ENCODE results near the gene CT47A1.
"Not testable (repeated sequence)": the region's sequence is repeated elsewhere in the genome, so short reads cannot be mapped to it uniquely, and the experiment has no call there.

The CT47A1 gene

GRCh38 chrX:121000589-121000988 lies 15.0 kb upstream of the CT47A1 start:
- no peaks in the 10 kb centered on the region for H3K27me3 ChIP-seq (ENCODE audit: control insufficient read depth, insufficient read depth, low read length)
- no peak overlapping the region for H3K9ac ChIP-seq
- H3K36me3 ChIP-seq (ENCODE audit: control insufficient read depth, insufficient read depth, low read length): no peaks in the 10 kb centered on the region
- H3K4me2 ChIP-seq (ENCODE audit: low read length): no peak overlapping the region
- no peak overlapping the region for H2AFZ ChIP-seq
- no peak overlapping the region for H3K4me3 ChIP-seq (ENCODE audit: low read depth, low read length)
- no peaks in the 10 kb centered on the region for H3K4me1 ChIP-seq
- no peak overlapping the region for H3K27ac ChIP-seq
- no peaks in the 10 kb centered on the region for H3K9me3 ChIP-seq (ENCODE audit: control insufficient read depth, low read length)
- no peak for TF ChIP-seq CTCF (IDR thresholded peaks at IDR 0.05)
- no peaks in the 10 kb centered on the region for H3K79me2 ChIP-seq

GRCh38 chrX:120999413-120999812 lies 13.9 kb upstream of the CT47A1 start:
- no peak overlapping the region for H3K27ac ChIP-seq

GRCh38 chrX:120956500-120956899 lies 29.1 kb downstream of the CT47A1 start, which contains the start of gene CT47A7:
Gene CT47A7, minus strand, starts transcription at chrX:120956600. Its CDS starts 255 bp downstream, at chrX:120956345.
- H3K27me3 ChIP-seq (ENCODE audit: control insufficient read depth, insufficient read depth, low read length); H3K4me3 ChIP-seq (ENCODE audit: low read depth, low read length); H3K9ac ChIP-seq; H3K79me2 ChIP-seq; H3K27ac ChIP-seq; H3K4me2 ChIP-seq (ENCODE audit: low read length); H3K36me3 ChIP-seq (ENCODE audit: control insufficient read depth, insufficient read depth, low read length); H3K4me1 ChIP-seq; H2AFZ ChIP-seq; H3K9me3 ChIP-seq (ENCODE audit: control insufficient read depth, low read length): not testable (repeated sequence)

More at GRCh38 chrX:120999413-120999812, 13.9 kb upstream of the CT47A1 start:
- no peaks in the 10 kb centered on the region for H3K4me1 ChIP-seq
- no peak overlapping the region for H2AFZ ChIP-seq
- no peaks in the 10 kb centered on the region for H3K79me2 ChIP-seq
- no peak overlapping the region for H3K4me3 ChIP-seq (ENCODE audit: low read depth, low read length)
- TF ChIP-seq CTCF (IDR thresholded peaks at IDR 0.05): no peak
- H3K4me2 ChIP-seq (ENCODE audit: low read length): no peak overlapping the region
- H3K27me3 ChIP-seq (ENCODE audit: control insufficient read depth, insufficient read depth, low read length): no peaks in the 10 kb centered on the region
- no peaks in the 10 kb centered on the region for H3K9me3 ChIP-seq (ENCODE audit: control insufficient read depth, low read length)
- no peaks in the 10 kb centered on the region for H3K36me3 ChIP-seq (ENCODE audit: control insufficient read depth, insufficient read depth, low read length)
- H3K9ac ChIP-seq: no peak overlapping the region
